M059J (cell line): Measurements from ENCODE around the gene KRTAP19-4. TPM values are rescaled to one million over a fixed set of nuclear protein-coding genes. Genes with fewer than 3 reads are reported as not detected.
A peak's percentile ranks its signal among the peaks of the same experiment; 100 is the strongest.
"Not testable (repeated sequence)": the region's sequence is repeated elsewhere in the genome, so short reads cannot be mapped to it uniquely, and the experiment has no call there.

Experiments
- DNase-seq: peaks from one replicate; pipeline ENCODE4 v3.0.0-alpha.2; 2012; ENCODE audit warnings: low read depth
- total RNA-seq: library from RNA; depleted of rRNA; stranded (reverse); fragments of >200 nt; shearing (Covaris generic); gene quantifications from 2 replicates; pipeline ENCODE4 v1.2.3, GENCODE V29; 2014; rRNA removed

The KRTAP19-4 gene
- total RNA-seq: not detected in 2 replicates

- no peak for DNase-seq
Observed at GRCh38 chr21:30497065-30497464, at the start of gene KRTAP19-4. Gene KRTAP19-4 (minus strand): TSS chr21:30497165. CDS start chr21:30497110, 55 bp downstream.

- no peak for DNase-seq
Observed at GRCh38 chr21:30541764-30542163, 44.8 kb upstream of the KRTAP19-4 start, which contains the start of gene KRTAP19-6. Gene KRTAP19-6 (minus strand): TSS chr21:30541864. CDS start chr21:30541833, 31 bp downstream.

- no peak for DNase-seq
Observed at GRCh38 chr21:30518876-30519275, 21.9 kb upstream of the KRTAP19-4 start.

- DNase-seq: no peak
Observed at GRCh38 chr21:30515681-30516080, 18.7 kb upstream of the KRTAP19-4 start.

- not testable (repeated sequence) for DNase-seq
Observed at GRCh38 chr21:30505621-30506205, 8.7 kb upstream of the KRTAP19-4 start.

GRCh38 chr21:30502041-30502440, 5.1 kb upstream of the KRTAP19-4 start, which contains the start of gene KRTAP19-5:
Gene KRTAP19-5 (minus strand): TSS chr21:30502141. CDS start chr21:30502090, 51 bp downstream.
- DNase-seq: no peak

GRCh38 chr21:30491963-30492428, 5.0 kb downstream of the KRTAP19-4 start, which contains the start of gene KRTAP19-3:
Gene KRTAP19-3 (minus strand): TSS chr21:30492013. CDS start chr21:30491957, 56 bp downstream.
- no peak for DNase-seq

GRCh38 chr21:30487336-30487735, 9.6 kb downstream of the KRTAP19-4 start, which contains the start of gene KRTAP19-2:
Gene KRTAP19-2 (minus strand): TSS chr21:30487436. CDS start chr21:30487348, 88 bp downstream.
- DNase-seq: no peak

- DNase-seq: no peak
Observed at GRCh38 chr21:30486180-30486579, 10.8 kb downstream of the KRTAP19-4 start.

GRCh38 chr21:30482130-30482529, 14.8 kb downstream of the KRTAP19-4 start:
- DNase-seq: no peak

GRCh38 chr21:30480145-30480544, 16.8 kb downstream of the KRTAP19-4 start, which contains the start of gene KRTAP19-1:
Gene KRTAP19-1 (minus strand): TSS chr21:30480367. CDS start chr21:30480317, 50 bp downstream.
- no peak for DNase-seq

- DNase-seq: no peak
Observed at GRCh38 chr21:30479259-30479658, 17.7 kb downstream of the KRTAP19-4 start.

- no peak for DNase-seq
Observed at GRCh38 chr21:30478004-30478403, 19.0 kb downstream of the KRTAP19-4 start.

- DNase-seq: no peak
Observed at GRCh38 chr21:30468900-30469714, 27.9 kb downstream of the KRTAP19-4 start.

GRCh38 chr21:30463713-30464112, 33.3 kb downstream of the KRTAP19-4 start:
- DNase-seq: peak; percentile 1

- no peak for DNase-seq
Observed at GRCh38 chr21:30448514-30448913, 48.5 kb downstream of the KRTAP19-4 start.

- no peak for DNase-seq
Observed at GRCh38 chr21:30447056-30447455, 49.9 kb downstream of the KRTAP19-4 start.

Other genes starting within 250 kb of the KRTAP19-4 start
- gene KRTAP24-1, start 214.2 kb downstream of the KRTAP19-4 start, total RNA-seq: not detected in 2 replicates
- not detected in 2 replicates for gene KRTAP25-1, start 207.7 kb downstream of the KRTAP19-4 start, total RNA-seq
- not detected in 2 replicates for gene KRTAP26-1, start 176.8 kb downstream of the KRTAP19-4 start, total RNA-seq
- not detected in 2 replicates for gene KRTAP27-1, start 159.5 kb downstream of the KRTAP19-4 start, total RNA-seq
- gene KRTAP23-1, start 148.6 kb downstream of the KRTAP19-4 start, total RNA-seq: not detected in 2 replicates
- not detected in 2 replicates for gene KRTAP13-2, start 124.9 kb downstream of the KRTAP19-4 start, total RNA-seq
- gene KRTAP13-1, start 101.1 kb downstream of the KRTAP19-4 start, total RNA-seq: not detected in 2 replicates
- not detected in 2 replicates for gene KRTAP13-3, start 71.2 kb downstream of the KRTAP19-4 start, total RNA-seq
- not detected in 2 replicates for gene KRTAP13-4, start 66.9 kb downstream of the KRTAP19-4 start, total RNA-seq
- gene KRTAP15-1, start 56.9 kb downstream of the KRTAP19-4 start, total RNA-seq: not detected in 2 replicates
- gene KRTAP19-1, start 16.8 kb downstream of the KRTAP19-4 start, total RNA-seq: not detected in 2 replicates
- gene KRTAP19-2, start 9.7 kb downstream of the KRTAP19-4 start, total RNA-seq: not detected in 2 replicates
- gene KRTAP19-3, start 5.2 kb downstream of the KRTAP19-4 start, total RNA-seq: not detected in 2 replicates
- not detected in 2 replicates for gene KRTAP19-5, start 5.0 kb upstream of the KRTAP19-4 start, total RNA-seq
- gene KRTAP19-6, start 44.7 kb upstream of the KRTAP19-4 start, total RNA-seq: not detected in 2 replicates
- not detected in 2 replicates for gene KRTAP19-7, start 64.1 kb upstream of the KRTAP19-4 start, total RNA-seq
- gene KRTAP22-2, start 93.2 kb upstream of the KRTAP19-4 start, total RNA-seq: not detected in 2 replicates
- gene KRTAP6-3, start 95.3 kb upstream of the KRTAP19-4 start, total RNA-seq: not detected in 2 replicates
- not detected in 2 replicates for gene KRTAP6-2, start 101.7 kb upstream of the KRTAP19-4 start, total RNA-seq
- not detected in 2 replicates for gene KRTAP22-1, start 103.9 kb upstream of the KRTAP19-4 start, total RNA-seq
- not detected in 2 replicates for gene KRTAP6-1, start 116.8 kb upstream of the KRTAP19-4 start, total RNA-seq
- not detected in 2 replicates for gene KRTAP20-1, start 119.3 kb upstream of the KRTAP19-4 start, total RNA-seq
- not detected in 2 replicates for gene KRTAP20-4, start 123.5 kb upstream of the KRTAP19-4 start, total RNA-seq
- gene KRTAP20-2, start 138.0 kb upstream of the KRTAP19-4 start, total RNA-seq: not detected in 2 replicates
- not detected in 2 replicates for gene KRTAP20-3, start 145.7 kb upstream of the KRTAP19-4 start, total RNA-seq
- gene KRTAP21-3, start 221.6 kb upstream of the KRTAP19-4 start, total RNA-seq: not detected in 2 replicates